Endodermal cell (in vitro differentiated cells): ENCODE measurements around the gene CCSER1. TPM values are rescaled to one million over a fixed set of nuclear protein-coding genes. Genes with fewer than 3 reads are reported as not detected.
A peak's percentile ranks its signal among the peaks of the same experiment; 100 is the strongest.

Source experiments
- DNase-seq: peaks from one replicate; pipeline ENCODE4 v3.0.0-alpha.2; 2017
- H3K27ac ChIP-seq: 2 replicates; pipeline ENCODE4 v1.5.1; 2013; ENCODE audit warnings: mild to moderate bottlenecking, low read depth, low read length, moderate library complexity
- H3K27me3 ChIP-seq: 2 replicates; pipeline ENCODE4 v1.6.1; 2013; ENCODE audit warnings: mild to moderate bottlenecking, low read length, moderate library complexity; ENCODE audit not compliant: insufficient read depth, control insufficient read depth, poor library complexity, severe bottlenecking
- H3K36me3 ChIP-seq: 2 replicates; pipeline ENCODE4 v1.7.0; 2013; ENCODE audit warnings: mild to moderate bottlenecking, low read length, moderate library complexity; ENCODE audit not compliant: control insufficient read depth, insufficient read depth
- H3K4me1 ChIP-seq: one replicate; pipeline ENCODE4 v1.7.0; 2013; ENCODE audit warnings: low read length; ENCODE audit not compliant: control insufficient read depth, insufficient read depth
- H3K4me3 ChIP-seq: 2 replicates; pipeline ENCODE4 v1.5.1; 2013; ENCODE audit warnings: mild to moderate bottlenecking, low read length, moderate library complexity
- H3K9ac ChIP-seq: 2 replicates; pipeline ENCODE4 v1.6.1; 2013; ENCODE audit warnings: mild to moderate bottlenecking, low read length, moderate library complexity; ENCODE audit not compliant: poor library complexity, severe bottlenecking; ENCODE audit errors: extremely low read depth
- H3K9me3 ChIP-seq: 2 replicates; pipeline ENCODE4 v1.6.1; 2013; ENCODE audit warnings: mild to moderate bottlenecking, low read length, moderate library complexity; ENCODE audit not compliant: control insufficient read depth
- H3K27ac Mint-ChIP-seq: 2 replicates; pipeline ENCODE4 v1.8.0; 2020; ENCODE audit warnings: mixed read lengths
- H3K27me3 Mint-ChIP-seq: 2 replicates; pipeline ENCODE4 v1.8.0; 2021; ENCODE audit warnings: mild to moderate bottlenecking, mixed read lengths; ENCODE audit not compliant: insufficient read depth
- H3K36me3 Mint-ChIP-seq: 2 replicates; pipeline ENCODE4 v1.8.0; 2020; ENCODE audit warnings: low read depth, mixed read lengths
- H3K4me1 Mint-ChIP-seq: 2 replicates; pipeline ENCODE4 v1.8.0; 2020; ENCODE audit warnings: mixed read lengths
- H3K4me3 Mint-ChIP-seq: 2 replicates; pipeline ENCODE4 v1.8.0; 2020; ENCODE audit warnings: mild to moderate bottlenecking, moderate library complexity, mixed read lengths
- H3K9me3 Mint-ChIP-seq: 2 replicates; pipeline ENCODE4 v1.8.0; 2020; ENCODE audit warnings: mild to moderate bottlenecking, mixed read lengths
- CTCF ChIP-seq: fragments of 200-600 bp; sonication (generic); conservative IDR thresholded peaks from 2 replicates; pipeline ENCODE4 v1.5.0; 2021; ENCODE audit warnings: antibody characterized with exemption, mild to moderate bottlenecking
- whole genome bisulfite sequencing, 2 experiments: methylation state at CpG; one replicate each; pipeline versions ENCODE4 v1.1.5 to v1.1.7; 2013; ENCODE audit warnings: missing lambda C conversion rate in 2 of 2, mixed read lengths in 1 of 2; ENCODE audit not compliant: insufficient coverage in 1 of 2, insufficient read length in 1 of 2; 5-methylcytosine and 5-hydroxymethylcytosine counted together
- total RNA-seq, 2 donors: library from RNA; stranded (reverse); fragmentation: NEBNext Ultra II Directional in 1 of 2; extraction: Animal tissue kit (Norgen Biotek cat#: 25700) in 1 of 2; gene quantifications; 2 replicates in 1 of 2; 3 replicates in 1 of 2; pipeline ENCODE4 v1.2.1, GENCODE V29; 2021

Gene CCSER1
- total RNA-seq, 2 donors from 2014 or later = 1.1 to 2.2 TPM

DNA sequence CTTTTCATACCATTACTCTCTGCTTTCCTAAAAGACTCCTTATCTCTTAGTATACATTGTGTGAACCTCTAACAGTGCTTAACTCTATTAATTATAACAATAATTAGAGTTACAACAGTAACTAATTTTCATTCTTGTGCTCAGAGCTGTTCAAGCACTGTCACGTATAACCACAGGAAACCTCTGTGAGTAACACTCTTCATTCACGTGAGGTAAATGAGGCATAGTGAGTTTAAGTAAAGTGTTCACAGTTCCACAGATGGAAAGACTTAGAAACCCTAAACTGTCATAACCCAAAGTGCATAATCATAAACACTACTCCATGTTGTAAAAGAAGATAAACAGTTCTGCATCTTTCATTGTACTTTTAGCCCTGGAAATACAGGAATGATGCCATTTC lies 222.4 kb downstream of the CCSER1 start:
- no peak for DNase-seq
- no peak for TF ChIP-seq CTCF
- Histone ChIP-seq H3K36me3 (no peaks in the 10 kb centered on the region), H3K4me1 (no peaks in the 10 kb centered on the region), H3K4me3 (no peak overlapping the region), H3K27me3 (no peaks in the 10 kb centered on the region), H3K9me3 (no peaks in the 10 kb centered on the region), H3K27ac (no peak overlapping the region), H3K9ac (no peak overlapping the region)
- H3K27ac Mint-ChIP-seq = no peak overlapping the region
- no peaks in the 10 kb centered on the region for H3K9me3 Mint-ChIP-seq
- H3K4me1 Mint-ChIP-seq = no peaks in the 10 kb centered on the region
- no peaks in the 10 kb centered on the region for H3K27me3 Mint-ChIP-seq
- WGBS, 2 experiments = 70 to 86% methylated on average over 1 to 2 of the region's 2 CpGs
- no peak overlapping the region for H3K4me3 Mint-ChIP-seq
- no peaks in the 10 kb centered on the region for H3K36me3 Mint-ChIP-seq

DNA sequence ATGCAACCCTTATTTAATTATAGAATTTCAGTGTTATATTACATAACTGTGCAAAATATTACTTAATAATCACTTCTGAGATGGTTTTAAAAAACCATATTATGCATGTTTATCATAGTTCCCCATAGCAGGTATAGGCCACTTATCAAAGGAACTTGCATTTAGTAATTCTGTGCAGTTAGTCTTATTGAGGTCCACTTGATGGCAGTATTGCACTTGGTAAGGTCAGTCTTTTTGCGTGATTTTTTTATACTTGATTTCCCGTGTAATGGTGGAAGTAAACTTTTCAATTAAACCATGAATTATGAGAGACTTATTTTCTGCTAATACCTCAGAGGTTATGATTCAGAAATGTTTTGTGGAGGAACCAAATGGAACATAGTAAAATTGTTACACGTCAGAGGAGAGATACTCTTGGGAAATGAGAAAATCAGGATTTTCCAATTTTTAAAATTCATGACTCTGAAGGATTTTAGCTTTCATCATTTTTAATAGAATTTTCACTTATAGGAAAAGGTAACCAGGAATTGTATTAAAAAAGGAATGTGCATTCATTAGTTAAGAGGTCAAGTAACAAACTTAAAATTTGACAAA lies 230.0 kb downstream of the CCSER1 start:
- Mint-ChIP-seq H3K4me1 (peaks cover 2% of the 10 kb centered on the region), H3K27me3 (no peaks in the 10 kb centered on the region), H3K27ac (no peak overlapping the region), H3K4me3 (no peak overlapping the region), H3K9me3 (no peaks in the 10 kb centered on the region), H3K36me3 (no peaks in the 10 kb centered on the region)
- Histone ChIP-seq H3K9me3 (no peaks in the 10 kb centered on the region), H3K9ac (no peak overlapping the region), H3K27ac (no peak overlapping the region), H3K36me3 (no peaks in the 10 kb centered on the region), H3K27me3 (no peaks in the 10 kb centered on the region), H3K4me3 (no peak overlapping the region), H3K4me1 (no peaks in the 10 kb centered on the region)
- WGBS, 2 experiments = 45% methylated on average over 3 of the region's 3 CpGs; no CpG with 5 or more reads in 1 of the 2 experiments
- peak; percentile 86 for TF ChIP-seq CTCF
- no peak for DNase-seq

- WGBS, 2 experiments = 90% methylated on average over 2 of the region's 2 CpGs; no CpG with 5 or more reads in 1 of the 2 experiments
These were observed 247.9 kb downstream of the CCSER1 start for GRCh38 chr4:90375081-90375480.

More at GRCh38 chr4:90375081-90375480, 247.9 kb downstream of the CCSER1 start:
- no peaks in the 10 kb centered on the region for H3K27me3 ChIP-seq
- H3K4me3 ChIP-seq = no peak overlapping the region
- no peaks in the 10 kb centered on the region for H3K36me3 ChIP-seq
- Mint-ChIP-seq H3K4me1 (no peaks in the 10 kb centered on the region), H3K27me3 (no peaks in the 10 kb centered on the region), H3K4me3 (no peak overlapping the region), H3K27ac (no peak overlapping the region), H3K36me3 (no peaks in the 10 kb centered on the region), H3K9me3 (no peaks in the 10 kb centered on the region)
- TF ChIP-seq CTCF = no peak
- no peaks in the 10 kb centered on the region for H3K9me3 ChIP-seq
- H3K9ac ChIP-seq = no peak overlapping the region
- no peaks in the 10 kb centered on the region for H3K4me1 ChIP-seq
- H3K27ac ChIP-seq = no peak overlapping the region
- DNase-seq = no peak
